ENCODE measurements around the gene ITSN1.

GRCh38 chr21:33770542-33770941 is 128.2 kb downstream of the ITSN1 start:
- TF ChIP-seq EP300 (IDR thresholded peaks at IDR 0.05) (no peak), POLR2A (IDR thresholded peaks at IDR 0.05) (no peak), CTCF (IDR thresholded peaks at IDR 0.05) (no peak)

All from tibial nerve (tissue), 4 donors.